Spleen (tissue), 11 donors: ENCODE data around the gene STXBP1. TPM values are rescaled to one million over a fixed set of nuclear protein-coding genes. Genes with fewer than 3 reads are reported as not detected.

Experiments used
- DNase-seq: peaks from one replicate; pipeline ENCODE4 v3.0.0-alpha.2; 2020
- H3K27ac ChIP-seq, 8 donors: fragments of 200-600 bp; sonication (generic) in 7 of 8; 1 replicate in 4 of 8; 2 replicates in 4 of 8; pipeline versions ENCODE4 v1.5.0 to v1.8.0; 2016 to 2021; ENCODE audit warnings: inconsistent platforms in 4 of 8, mild to moderate bottlenecking in 4 of 8, moderate library complexity in 1 of 8
- H3K27me3 ChIP-seq, 7 donors: fragments of 200-600 bp; sonication (generic) in 6 of 7; replicated peaks in 1 of 7; 1 replicate in 4 of 7; 2 replicates in 3 of 7; pipeline versions ENCODE4 v1.5.0 to v1.8.0; 2016 to 2021; ENCODE audit warnings: inconsistent platforms in 3 of 7, mild to moderate bottlenecking in 1 of 7
- H3K36me3 ChIP-seq, 6 donors: fragments of 200-600 bp; sonication (generic) in 5 of 6; 1 replicate in 4 of 6; 2 replicates in 2 of 6; pipeline versions ENCODE4 v1.5.0 to v1.8.0; 2016 to 2021; ENCODE audit warnings: inconsistent platforms in 2 of 6
- H3K4me1 ChIP-seq, 6 donors: fragments of 200-600 bp; sonication (generic) in 5 of 6; 1 replicate in 3 of 6; 2 replicates in 3 of 6; pipeline versions ENCODE4 v1.5.0 to v1.8.0; 2016 to 2021; ENCODE audit warnings: inconsistent platforms in 3 of 6
- H3K4me3 ChIP-seq, 8 donors: fragments of 200-600 bp; sonication (generic) in 7 of 8; 1 replicate in 4 of 8; 2 replicates in 4 of 8; pipeline versions ENCODE4 v1.5.0 to v1.8.0; 2016 to 2021; ENCODE audit warnings: inconsistent platforms in 4 of 8, mild to moderate bottlenecking in 4 of 8, moderate library complexity in 2 of 8
- H3K9me3 ChIP-seq, 8 donors: fragments of 200-600 bp; sonication (generic) in 7 of 8; 1 replicate in 4 of 8; 2 replicates in 4 of 8; pipeline versions ENCODE4 v1.5.0 to v1.8.0; 2016 to 2021; ENCODE audit warnings: inconsistent platforms in 4 of 8
- POLR2A ChIP-seq, 3 donors: fragments of 450-650 bp; IDR thresholded peaks; one replicate each; pipeline ENCODE4 v1.5.1; 2017; ENCODE audit warnings: antibody characterized with exemption in 3 of 3, mild to moderate bottlenecking in 1 of 3
- POLR2AphosphoS5 ChIP-seq, 3 donors: sonication (generic); formaldehyde crosslinking; IDR thresholded peaks; one replicate each; pipeline ENCODE4 v1.5.1; 2017; ENCODE audit warnings: antibody characterized with exemption in 3 of 3
- WGBS, 5 donors: extraction: QIAGEN DNeasy Blood & Tissue Kit in 3 of 5; methylation state at CpG; one replicate each; pipeline versions ENCODE4 v1.1.5 to v1.1.7; 2013 to 2018; 5-methylcytosine and 5-hydroxymethylcytosine counted together
- intact Hi-C: fragments of 100-400 bp; cut with DNase I; formaldehyde crosslinking; loops from one replicate; pipeline ENCODE4 v1.15.0; 2023; ENCODE audit warnings: low total_unique reads
- polyA plus RNA-seq, 3 donors: library from polyadenylated mRNA; stranded (reverse); fragments of 200-250 nt; gene quantifications; one replicate each; pipeline ENCODE4 v1.2.1, GENCODE V29; 2013
- total RNA-seq, 7 donors: library from RNA; depleted of rRNA in 3 of 7; stranded (reverse); fragments of >200 nt in 3 of 7; fragmentation: NEBNext Ultra II Directional in 4 of 7; extraction: Animal tissue kit (Norgen Biotek cat#: 25700) in 4 of 7; gene quantifications; one replicate each; pipeline versions ENCODE4 v1.1.0 to v1.2.1, GENCODE V29; 2016 to 2021
- TF ChIP-seq, protein P1 (sequence below), 11 experiments: fragments of 200-600 bp in 7 of 11; fragments of 450-650 bp in 4 of 11; sonication (generic) in 4 of 11; IDR thresholded peaks in 8 of 11; conservative IDR thresholded peaks in 3 of 11; 1 replicate in 7 of 11; 2 replicates in 4 of 11; pipeline versions ENCODE4 v1.4.0 to v1.8.0; 2016 to 2021; ENCODE audit warnings: antibody characterized with exemption in 11 of 11, inconsistent platforms in 4 of 11, mild to moderate bottlenecking in 1 of 11
- donor health status: healthy with polysubstance abuse.
- donor health status: DM: no; HTN: no; CAD: no; lungs with moderate emphysema.
- donor health status: DM: no; HTN: no; CAD: no.
- donor health status: Bipolar disorder and iron deficiency.
- donor health status: healthy.
- donor health status: DM: no; HTN: no; CAD: no.
- donor health status: DM: yes; HTN: yes; CAD: no.

The STXBP1 gene
- total and polyA plus RNA-seq, 10 donors = 4.3 to 75.7 (median 31.6) TPM

DNA sequence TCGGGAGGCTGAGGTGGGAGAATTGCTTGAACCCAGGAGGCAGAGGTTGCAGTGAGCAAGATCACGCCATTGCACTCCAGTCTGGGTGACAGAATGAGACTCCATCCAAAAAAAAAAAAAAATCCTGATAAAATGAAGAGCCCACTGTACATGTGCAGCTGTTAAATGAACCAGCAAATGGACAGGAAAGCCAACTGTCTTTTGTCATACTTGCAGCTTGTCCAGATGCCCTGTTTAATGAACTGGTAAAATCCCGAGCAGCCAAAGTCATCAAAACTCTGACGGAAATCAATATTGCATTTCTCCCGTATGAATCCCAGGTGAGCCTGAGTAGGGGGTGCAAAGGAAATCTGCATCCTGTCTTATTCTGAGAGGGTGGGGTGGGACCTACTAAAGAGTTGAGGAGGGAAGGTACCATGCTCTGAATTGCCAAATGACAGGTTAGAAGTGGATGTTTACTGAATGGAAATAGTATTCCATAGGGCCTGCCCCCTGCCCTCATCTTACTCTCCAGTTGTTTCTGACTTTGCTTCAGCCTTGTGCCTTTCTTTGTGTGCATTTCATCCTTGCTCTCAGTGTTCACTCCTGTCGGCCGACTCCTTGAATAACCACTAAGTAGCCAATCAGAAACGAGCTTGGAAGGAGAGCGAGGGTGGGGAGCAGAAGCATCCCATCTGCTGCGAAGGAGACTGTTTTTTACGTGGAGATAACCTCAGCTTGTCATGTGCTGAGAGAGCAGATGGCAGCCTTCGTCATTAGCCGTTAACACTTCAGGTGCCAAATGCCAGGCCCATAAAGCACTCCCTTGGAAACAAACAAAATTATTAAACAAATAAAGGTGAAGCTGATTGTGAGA lies 49.0 kb downstream of the STXBP1 start:
- intact Hi-C loops = no loop called here
- no peaks in the 10 kb centered on the region for H3K9me3 ChIP-seq
- no peak overlapping the region for H3K27ac ChIP-seq
- no peak overlapping the region for H3K4me3 ChIP-seq
- no peak for DNase-seq
- no peak for TF ChIP-seq POLR2AphosphoS5 (IDR thresholded peaks at IDR 0.05)
- TF ChIP-seq POLR2A (IDR thresholded peaks at IDR 0.05) = no peak
- TF ChIP-seq, protein P1, sequence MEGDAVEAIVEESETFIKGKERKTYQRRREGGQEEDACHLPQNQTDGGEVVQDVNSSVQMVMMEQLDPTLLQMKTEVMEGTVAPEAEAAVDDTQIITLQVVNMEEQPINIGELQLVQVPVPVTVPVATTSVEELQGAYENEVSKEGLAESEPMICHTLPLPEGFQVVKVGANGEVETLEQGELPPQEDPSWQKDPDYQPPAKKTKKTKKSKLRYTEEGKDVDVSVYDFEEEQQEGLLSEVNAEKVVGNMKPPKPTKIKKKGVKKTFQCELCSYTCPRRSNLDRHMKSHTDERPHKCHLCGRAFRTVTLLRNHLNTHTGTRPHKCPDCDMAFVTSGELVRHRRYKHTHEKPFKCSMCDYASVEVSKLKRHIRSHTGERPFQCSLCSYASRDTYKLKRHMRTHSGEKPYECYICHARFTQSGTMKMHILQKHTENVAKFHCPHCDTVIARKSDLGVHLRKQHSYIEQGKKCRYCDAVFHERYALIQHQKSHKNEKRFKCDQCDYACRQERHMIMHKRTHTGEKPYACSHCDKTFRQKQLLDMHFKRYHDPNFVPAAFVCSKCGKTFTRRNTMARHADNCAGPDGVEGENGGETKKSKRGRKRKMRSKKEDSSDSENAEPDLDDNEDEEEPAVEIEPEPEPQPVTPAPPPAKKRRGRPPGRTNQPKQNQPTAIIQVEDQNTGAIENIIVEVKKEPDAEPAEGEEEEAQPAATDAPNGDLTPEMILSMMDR (IDR thresholded peaks at IDR 0.05 in 8 of 11, conservative IDR thresholded peaks at IDR 0.05 in 3 of 11) = no peak
- WGBS, 5 donors = 80 to 87% (median 84%) methylated on average over 13 of the region's 13 CpGs
- peaks cover 0 to 35% (median 7%) of the 10 kb centered on the region in 6 donors for H3K36me3 ChIP-seq
- no peaks in the 10 kb centered on the region for H3K27me3 ChIP-seq
- peaks cover 0 to 14% (median 2%) of the 10 kb centered on the region in 6 donors for H3K4me1 ChIP-seq

DNA sequence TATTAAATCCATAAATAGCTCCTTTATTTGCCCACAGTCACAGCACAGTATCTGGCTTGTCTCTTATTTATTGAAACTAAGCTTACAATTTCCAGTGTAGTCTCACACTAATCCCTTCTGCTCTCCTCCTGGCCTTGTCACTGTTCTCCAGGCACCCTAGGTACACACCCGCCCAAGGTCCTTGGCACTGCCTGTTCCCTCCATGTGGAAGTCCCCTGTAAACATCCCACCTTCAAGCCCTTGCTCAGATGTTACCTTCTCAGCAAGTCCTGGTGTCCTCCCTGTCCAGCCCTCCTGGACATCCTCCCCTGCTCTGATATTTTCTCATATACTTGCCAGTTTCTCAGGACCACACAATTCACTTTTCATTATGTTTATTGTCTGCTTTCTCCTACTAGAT lies 50.5 kb downstream of the STXBP1 start:
- WGBS, 5 donors = 78 to 94% (median 82%) methylated on average over 1 of the region's 1 CpG
- Histone ChIP-seq H3K36me3 (peaks cover 0 to 43% (median 7%) of the 10 kb centered on the region in 6 donors), H3K9me3 (no peaks in the 10 kb centered on the region), H3K27ac (no peak overlapping the region), H3K4me3 (no peak overlapping the region), H3K4me1 (peaks cover 0 to 14% (median 2%) of the 10 kb centered on the region in 6 donors), H3K27me3 (no peaks in the 10 kb centered on the region)
- intact Hi-C loops = no loop called here
- TF ChIP-seq POLR2A (IDR thresholded peaks at IDR 0.05) (no peak), POLR2AphosphoS5 (IDR thresholded peaks at IDR 0.05) (no peak)
- no peak for DNase-seq

DNA sequence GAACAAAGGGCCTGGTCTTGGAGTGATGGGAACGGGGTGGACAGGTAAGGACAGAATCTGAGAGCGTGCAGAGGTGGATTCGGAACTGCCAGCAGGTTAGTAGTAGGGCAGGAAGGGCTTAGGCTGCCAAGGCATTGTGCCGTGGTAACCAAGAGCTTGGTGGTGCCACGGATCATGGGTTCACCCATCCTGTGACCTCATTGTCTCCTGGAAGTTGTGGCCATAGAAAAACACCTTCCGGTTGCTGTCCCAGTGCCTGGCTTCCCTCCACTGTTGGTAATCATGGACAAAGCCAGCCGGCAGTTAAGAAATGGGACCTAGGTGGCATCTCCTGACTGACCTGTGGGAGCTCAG lies 52.2 kb downstream of the STXBP1 start:
- Histone ChIP-seq H3K27me3 (no peaks in the 10 kb centered on the region), H3K9me3 (no peaks in the 10 kb centered on the region), H3K4me3 (no peak overlapping the region), H3K27ac (peak overlapping the region in 7 of 8 donors; percentile 16 to 65 (median 53)), H3K36me3 (peaks cover 0 to 51% (median 7%) of the 10 kb centered on the region in 6 donors), H3K4me1 (peaks cover 0 to 14% (median 2%) of the 10 kb centered on the region in 6 donors)
- intact Hi-C loops = no loop called here
- WGBS, 5 donors = 65 to 81% (median 79%) methylated on average over 7 of the region's 7 CpGs
- DNase-seq = no peak
- TF ChIP-seq POLR2A (IDR thresholded peaks at IDR 0.05) (no peak), POLR2AphosphoS5 (IDR thresholded peaks at IDR 0.05) (peak in 1 of 3 donors; percentile 33)
- TF ChIP-seq, protein P1 (IDR thresholded peaks at IDR 0.05 in 8 of 11, conservative IDR thresholded peaks at IDR 0.05 in 3 of 11) = no peak

DNA sequence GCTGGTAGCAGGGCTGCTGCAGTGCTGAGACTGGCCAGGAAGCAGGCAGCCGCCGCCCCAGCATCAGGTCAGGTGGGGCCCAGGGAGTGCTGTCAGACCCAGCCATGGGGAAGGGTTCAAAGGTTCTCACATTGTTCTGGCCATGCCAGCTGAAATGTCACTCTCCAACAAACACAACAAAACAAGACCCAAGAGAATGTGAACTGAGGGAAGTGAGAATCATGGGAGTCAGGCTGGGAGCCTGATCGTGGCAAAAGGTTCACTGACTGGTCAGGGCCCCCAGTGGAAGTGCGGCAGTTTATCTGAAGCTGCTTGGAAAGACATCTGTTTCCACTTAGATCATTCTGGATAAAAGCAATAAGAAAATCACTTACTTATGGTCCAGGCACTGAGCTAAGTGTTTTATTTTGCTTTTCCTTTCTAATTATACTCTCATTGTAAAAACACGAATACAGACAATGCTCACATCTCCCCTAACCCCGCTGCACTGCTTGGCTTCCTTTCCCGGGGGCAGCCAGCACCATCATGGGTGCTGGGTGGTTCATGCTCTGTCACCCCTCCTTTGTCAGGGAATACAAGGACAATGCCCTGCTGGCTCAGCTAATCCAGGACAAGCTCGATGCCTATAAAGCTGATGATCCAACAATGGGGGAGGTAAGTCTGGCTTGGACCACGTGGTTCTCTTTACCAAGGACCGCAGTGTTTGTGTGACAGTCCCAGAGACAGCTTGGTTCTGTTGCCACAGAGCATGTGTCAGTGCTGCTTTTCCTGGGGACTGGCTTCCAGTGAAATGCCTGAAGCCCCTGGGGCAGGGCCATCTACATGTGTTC lies 52.8 kb downstream of the STXBP1 start:
- Histone ChIP-seq H3K9me3 (no peaks in the 10 kb centered on the region), H3K27ac (peak overlapping the region in 7 of 8 donors; percentile 16 to 65 (median 53)), H3K27me3 (no peaks in the 10 kb centered on the region), H3K4me3 (no peak overlapping the region), H3K36me3 (peaks cover 0 to 46% (median 7%) of the 10 kb centered on the region in 6 donors), H3K4me1 (peaks cover 0 to 14% (median 2%) of the 10 kb centered on the region in 6 donors)
- intact Hi-C loops = no loop called here
- no peak for TF ChIP-seq POLR2AphosphoS5 (IDR thresholded peaks at IDR 0.05)
- TF ChIP-seq, protein P1 (IDR thresholded peaks at IDR 0.05 in 8 of 11, conservative IDR thresholded peaks at IDR 0.05 in 3 of 11) = no peak
- TF ChIP-seq POLR2A (IDR thresholded peaks at IDR 0.05) = no peak
- WGBS, 5 donors = 59 to 71% (median 68%) methylated on average over 10 of the region's 10 CpGs
- no peak for DNase-seq
